ENCODE measurements around the gene DNM3.

GRCh38 chr1:172109359-172109758 is 268.1 kb downstream of the DNM3 start:
- TF ChIP-seq CTCF (IDR thresholded peaks at IDR 0.05; ENCODE audit: low read length) (no peak), EZH2 (optimal IDR thresholded peaks at IDR 0.05; ENCODE audit: low read depth, low read length) (no peak)
